HepG2 (cell line): ENCODE results near the gene ALG14. TPM values are rescaled to one million over a fixed set of nuclear protein-coding genes. Genes with fewer than 3 reads are reported as not detected.
A peak's percentile ranks its signal among the peaks of the same experiment; 100 is the strongest.

Experiments used
- ATRX ChIP-seq: sonication (generic); formaldehyde crosslinking; IDR thresholded peaks from 2 replicates; pipeline ENCODE4 v1.4.0; 2020; ENCODE audit warnings: missing genetic modification reagents, borderline replicate concordance
- GABPB1 ChIP-seq: IDR thresholded peaks from 2 replicates; pipeline ENCODE4 v1.6.1; 2016; ENCODE audit warnings: mild to moderate bottlenecking, missing genetic modification reagents, moderate library complexity, missing compliant biosample characterization
- HES4 ChIP-seq: sonication (generic); formaldehyde crosslinking; IDR thresholded peaks from 2 replicates; pipeline ENCODE4 v1.9.0; 2021; ENCODE audit warnings: mild to moderate bottlenecking, missing genetic modification reagents, borderline replicate concordance
- HMGXB3 ChIP-seq: sonication (generic); formaldehyde crosslinking; IDR thresholded peaks from 2 replicates; pipeline ENCODE4 v1.4.0; 2020; ENCODE audit warnings: missing genetic modification reagents, borderline replicate concordance
- MIER3 ChIP-seq: IDR thresholded peaks from 2 replicates; pipeline ENCODE4 v1.6.1; 2016; ENCODE audit warnings: missing compliant biosample characterization, borderline replicate concordance
- MZF1 ChIP-seq: sonication (generic); formaldehyde crosslinking; IDR thresholded peaks from 2 replicates; pipeline ENCODE4 v1.8.1; 2023; ENCODE audit warnings: mild to moderate bottlenecking, missing genetic modification reagents, borderline replicate concordance
- POLR2AphosphoS5 ChIP-seq: IDR thresholded peaks from 2 replicates; pipeline ENCODE4 v1.6.1; 2012; ENCODE audit warnings: low read depth, low read length
- PRMT3 ChIP-seq: sonication (generic); formaldehyde crosslinking; IDR thresholded peaks from 2 replicates; pipeline ENCODE4 v1.8.1; 2022; ENCODE audit warnings: low read depth, mild to moderate bottlenecking, moderate library complexity, missing genetic modification reagents, borderline replicate concordance
- RBM39 ChIP-seq: fragments of 200-400 bp; formaldehyde crosslinking; IDR thresholded peaks from one replicate; pipeline ENCODE4 v1.6.1; 2018; ENCODE audit warnings: antibody characterized with exemption, mild to moderate bottlenecking, low read depth, low read length; ENCODE audit not compliant: poor library complexity, severe bottlenecking
- SRY ChIP-seq: sonication (generic); formaldehyde crosslinking; IDR thresholded peaks from 2 replicates; pipeline ENCODE4 v1.8.0; 2022; ENCODE audit warnings: mild to moderate bottlenecking, missing genetic modification reagents
- U2AF1 ChIP-seq: fragments of 200-400 bp; formaldehyde crosslinking; optimal IDR thresholded peaks from 2 replicates; pipeline ENCODE3; 2017; ENCODE audit warnings: mild to moderate bottlenecking, low read depth, low read length
- UBTF ChIP-seq: sonication (generic); formaldehyde crosslinking; IDR thresholded peaks from 2 replicates; pipeline ENCODE4 v1.4.0; 2020; ENCODE audit warnings: mild to moderate bottlenecking, missing genetic modification reagents
- ZNF142 ChIP-seq: sonication (generic); formaldehyde crosslinking; IDR thresholded peaks from 2 replicates; pipeline ENCODE4 v1.4.0; 2020; ENCODE audit warnings: missing genetic modification reagents
- ZNF713 ChIP-seq: sonication (generic); formaldehyde crosslinking; IDR thresholded peaks from 2 replicates; pipeline ENCODE4 v1.4.0; 2020; ENCODE audit warnings: mild to moderate bottlenecking, missing genetic modification reagents
- polyA plus RNA-seq, 8 experiments: library from polyadenylated mRNA; depleted of rRNA in 3 of 8; stranded (reverse) in 7 of 8; unstranded in 1 of 8; fragments of >200 nt; fragmentation: Illumina TruSeq in 4 of 8; extraction: Trizol in 4 of 8; gene quantifications; 2 replicates each; pipeline versions ENCODE4 v1.2.1 to v1.2.3, GENCODE V29; 2011 to 2016; ENCODE audit warnings: low read depth in 4 of 8, missing spikeins in 1 of 8, mixed read lengths in 1 of 8; ENCODE audit not compliant: insufficient read depth in 1 of 8
- total RNA-seq, 5 experiments: library from RNA; depleted of rRNA; stranded (reverse); fragments of >200 nt; fragmentation: Illumina TruSeq; extraction: Trizol; gene quantifications; 2 replicates each; pipeline ENCODE4 v1.2.3, GENCODE V29; 2016; ENCODE audit warnings: low read depth in 1 of 5

The ALG14 gene
- total and polyA plus RNA-seq, 2 of the 13 experiments (the other 11 are each of a cell fraction or from before 2014, with no cell fraction given), result 4.5 to 12.7 TPM

GRCh38 chr1:94926126-94926914 lies 146.4 kb downstream of the ALG14 start (continued):
- TF ChIP-seq ZNF713 (peak; percentile 25; the same call in 1 of the 2 replicates), HES4 (CRISPR knock-in tag) (0 out of 2 replicates have a peak, but pooled peaks have one; percentile 49), GABPB1 (CRISPR knock-in tag) (peak; percentile 45), POLR2AphosphoS5 (no peak), PRMT3 (CRISPR knock-in tag) (no peak), ATRX (no peak), RBM39 (peak; percentile 23), SRY (peak; percentile 85; the same call in 1 of the 2 replicates), MZF1 (CRISPR knock-in tag) (no peak), ZNF142 (CRISPR knock-in tag) (0 out of 2 replicates have a peak, but pooled peaks have one; percentile 7), HMGXB3 (CRISPR knock-in tag) (no peak), MIER3 (CRISPR knock-in tag) (peak; percentile 37; the same call in 1 of the 2 replicates), U2AF1 (no peak), UBTF (peak; percentile 79; the same call in 1 of the 2 replicates)
